ENCODE data around the gene NABP2.

The NABP2 gene

DNA sequence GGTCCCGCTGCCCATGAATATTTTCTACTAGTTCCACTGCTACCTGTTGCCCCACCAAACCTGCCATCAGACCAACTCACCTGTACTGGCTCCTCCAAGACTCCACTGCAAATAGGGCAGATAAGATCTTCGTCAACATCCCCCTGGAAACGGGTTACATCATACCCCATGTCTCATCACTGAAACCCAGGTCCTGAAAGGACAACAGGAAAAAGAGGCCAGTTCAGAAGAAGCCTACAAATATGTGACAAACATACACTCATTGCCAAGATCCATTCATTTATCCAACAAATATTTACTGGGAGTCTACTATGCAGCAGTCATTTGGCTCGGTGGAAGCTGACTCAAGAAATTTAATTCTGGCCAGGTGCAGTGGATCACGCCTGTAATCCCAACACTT, 10.3 kb upstream of the NABP2 start:
- DNase-seq (ENCODE audit: low read depth in 2 of 2): no peak

DNA sequence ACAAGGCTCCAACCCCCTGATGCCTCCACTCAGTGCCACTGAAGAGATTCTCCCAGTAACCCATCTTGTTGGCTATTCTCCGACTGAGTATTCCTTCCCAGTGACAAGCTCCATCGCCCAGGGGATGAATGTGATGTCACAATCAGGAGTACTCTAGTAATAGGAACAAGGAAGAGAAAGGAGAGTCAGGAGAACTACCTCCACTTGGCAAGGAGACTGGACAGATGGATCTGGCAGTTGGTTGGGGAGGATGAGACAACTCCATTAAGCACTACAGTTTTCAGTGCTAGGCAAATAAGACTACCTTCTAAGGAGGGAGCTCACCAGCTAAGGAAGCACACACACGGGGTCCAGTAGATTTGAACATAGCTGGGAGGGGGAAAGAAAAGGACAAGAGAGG, 7.7 kb upstream of the NABP2 start:
- no peak for DNase-seq (ENCODE audit: low read depth in 2 of 2)

DNA sequence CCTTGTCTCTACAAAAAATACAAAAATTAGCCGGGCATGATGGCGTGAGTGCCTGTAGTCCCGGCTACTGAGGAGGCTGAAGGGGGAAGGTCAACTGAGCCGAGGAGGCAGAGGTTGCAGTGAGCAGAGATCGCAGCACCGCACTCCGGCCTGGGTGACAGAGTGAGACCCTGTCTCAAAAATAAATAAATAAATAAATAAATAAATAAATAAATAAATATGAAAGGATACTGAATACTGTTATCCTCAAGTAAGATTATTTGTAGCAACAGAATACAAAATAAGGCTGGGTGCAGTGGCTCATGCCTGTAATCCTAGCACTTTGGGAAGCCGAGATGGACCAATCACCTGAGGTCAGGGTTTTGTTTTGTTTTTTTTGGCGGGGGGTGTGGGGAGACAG, 4.3 kb upstream of the NABP2 start:
- no peak for DNase-seq (ENCODE audit: low read depth in 2 of 2)

DNA sequence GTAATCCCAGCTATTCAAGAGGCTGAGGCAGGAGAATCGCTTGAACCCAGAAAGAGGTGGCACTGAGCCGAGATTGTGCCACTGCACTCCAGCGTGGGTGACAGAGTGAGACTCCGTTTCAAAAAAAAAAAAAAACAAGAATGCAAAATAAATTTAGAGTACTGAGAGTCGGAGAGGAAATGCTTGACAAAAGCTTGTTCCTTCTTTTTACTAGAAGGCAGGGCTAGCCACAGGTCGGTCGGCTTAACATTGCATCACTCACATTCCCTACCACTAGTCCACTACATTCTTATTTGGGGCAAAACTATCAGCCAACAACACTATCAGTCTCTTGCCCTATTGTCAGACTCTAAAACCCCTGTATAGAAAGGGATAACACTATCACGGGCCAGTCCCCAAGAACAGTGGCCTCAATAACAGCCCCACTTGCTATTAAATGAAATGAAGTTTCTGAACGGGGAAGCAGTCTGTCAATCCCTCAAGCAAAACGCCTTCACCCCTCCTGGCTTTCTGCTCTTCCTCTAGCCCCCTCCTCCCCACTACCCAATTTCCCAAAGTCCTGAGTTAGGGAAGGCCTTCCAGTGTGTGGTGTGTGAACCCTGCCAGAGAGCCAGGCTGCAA, 3.4 kb upstream of the NABP2 start:
- no peak for DNase-seq (ENCODE audit: low read depth in 2 of 2)

DNA sequence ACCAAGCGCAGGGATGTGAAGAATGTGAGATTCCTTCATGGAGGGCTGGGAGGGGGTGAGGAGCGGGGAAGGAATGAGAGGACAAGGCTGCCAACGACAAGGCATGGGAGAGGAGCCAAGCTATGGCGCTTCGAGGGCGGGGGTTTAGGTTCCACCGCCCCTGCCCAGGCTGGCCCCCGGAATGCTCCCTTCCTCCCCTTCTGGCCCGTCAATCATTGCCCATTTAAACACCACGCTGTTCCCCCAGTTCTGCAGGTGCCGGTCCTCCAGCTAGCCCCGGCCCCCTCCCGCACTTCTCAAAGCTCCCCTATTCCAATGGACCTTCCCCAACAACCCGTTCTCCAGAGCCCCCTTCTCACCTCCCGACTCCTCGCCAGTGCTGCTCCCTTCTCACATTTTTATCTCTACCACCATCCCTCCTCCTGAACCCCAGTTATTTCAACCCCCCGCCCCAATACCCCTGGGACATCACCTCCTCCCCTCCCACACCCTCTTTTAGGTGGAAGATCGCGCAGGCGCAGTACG, 2.8 kb upstream of the NABP2 start:
- DNase-seq (ENCODE audit: low read depth in 2 of 2): no peak

DNA sequence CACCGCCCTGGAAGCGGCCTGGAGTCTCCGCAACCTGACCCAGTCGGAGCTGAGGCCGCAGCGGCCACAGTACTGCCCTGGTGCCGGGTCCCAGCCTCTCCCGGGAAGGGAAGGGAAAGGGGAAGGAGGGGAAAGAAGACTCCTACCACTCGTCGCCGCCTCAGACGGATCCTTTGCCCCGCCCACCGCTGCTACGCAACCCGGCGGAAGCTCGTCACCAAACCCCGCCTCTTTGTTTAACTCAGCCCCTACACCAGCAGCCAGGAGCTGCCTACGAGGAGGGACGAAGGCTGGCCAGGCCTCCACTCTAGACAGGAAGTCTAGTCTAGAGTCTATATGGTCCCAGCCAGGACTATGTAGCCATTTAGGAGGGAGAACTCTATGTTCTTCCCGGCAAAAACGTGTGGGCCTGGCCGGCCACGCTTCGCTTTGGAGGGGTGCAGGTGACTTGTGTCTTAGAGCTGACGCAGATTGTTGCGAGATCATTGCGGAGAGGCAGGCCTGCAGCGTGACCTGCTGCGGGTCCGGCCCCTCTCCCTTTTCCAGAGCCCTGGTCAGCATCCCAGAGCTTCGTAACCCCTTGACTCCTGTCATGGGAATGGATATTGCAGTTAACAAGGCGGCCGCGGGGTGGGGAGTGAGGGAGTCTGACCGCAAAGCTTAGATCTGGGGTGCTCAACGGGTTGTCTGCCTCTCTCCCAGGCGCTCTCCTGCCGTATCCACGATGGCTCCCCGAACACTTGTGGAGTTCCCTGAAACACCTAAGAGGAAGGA, 2.2 kb upstream of the NABP2 start, which contains the start of gene RNF41:
RNF41 (minus strand) TSS at position 166 of the 774 bp plus-strand sequence. CDS start 7,875 bp downstream, outside the sequence.
- peak; percentile 82 to 87 for DNase-seq (ENCODE audit: low read depth in 2 of 2)

DNA sequence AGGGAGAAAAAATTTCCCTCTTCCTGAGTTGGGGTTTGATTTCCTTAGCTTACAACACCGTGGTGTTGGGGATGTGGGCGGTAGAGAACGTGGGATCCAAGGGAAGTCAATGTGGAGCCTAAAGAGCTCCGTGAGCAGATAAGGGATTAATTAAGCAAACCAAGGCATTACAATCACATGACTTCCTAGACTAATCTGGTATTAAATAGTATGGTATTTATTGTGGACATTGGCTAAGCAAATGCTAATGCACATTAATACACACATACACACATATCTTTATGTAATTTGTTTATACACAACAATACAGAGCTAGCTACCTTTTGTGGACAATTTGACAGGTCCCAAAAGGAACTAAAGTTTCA, 1.6 kb upstream of the NABP2 start:
- DNase-seq (ENCODE audit: low read depth in 2 of 2): no peak

DNA sequence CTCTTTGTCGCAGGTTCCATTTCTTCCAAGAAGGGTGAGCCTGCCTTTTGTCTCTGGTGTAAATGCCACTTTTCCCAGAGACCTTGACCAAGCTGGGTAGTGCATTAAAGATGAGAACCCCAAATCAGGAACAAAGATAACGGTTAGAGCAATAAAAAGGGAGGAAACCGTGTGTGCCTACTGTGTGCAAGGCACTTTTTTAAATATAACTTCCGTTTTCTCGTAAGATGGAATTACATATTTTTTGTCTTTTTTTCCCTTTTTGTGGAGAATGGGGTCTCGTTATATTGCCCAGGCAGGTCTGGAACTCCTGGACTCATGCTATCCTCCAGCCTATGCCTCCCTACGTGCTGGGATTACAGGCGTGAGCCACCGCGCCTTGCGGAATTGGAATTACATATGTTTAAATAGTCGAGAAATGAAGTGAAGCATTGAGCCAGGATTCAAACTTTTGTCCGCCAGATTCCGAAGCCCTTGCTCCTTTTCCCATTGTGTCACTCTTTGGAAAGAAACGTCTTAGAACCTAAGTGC, 506 bp upstream of the NABP2 start:
- no peak for DNase-seq (ENCODE audit: low read depth in 2 of 2)

DNA sequence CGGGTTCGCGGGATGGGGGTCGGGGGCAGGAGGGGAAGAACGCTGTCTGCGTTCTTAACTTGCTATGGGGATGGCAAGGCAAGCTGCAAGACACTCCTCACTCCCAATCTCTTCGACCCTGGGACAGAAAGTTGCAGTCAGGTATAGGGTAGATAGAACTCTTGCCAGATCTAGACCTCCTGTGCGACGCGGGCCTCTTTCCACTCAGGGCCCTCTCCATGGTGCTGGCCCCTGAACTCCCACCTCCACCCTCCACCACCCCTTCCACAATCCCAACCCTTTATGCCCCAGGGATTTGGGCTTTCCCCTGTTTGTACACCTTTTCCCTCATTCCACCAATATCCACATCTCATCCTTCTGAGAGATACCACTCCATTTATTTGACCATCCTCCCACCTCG, 812 bp downstream of the NABP2 start:
- DNase-seq (ENCODE audit: low read depth in 2 of 2): no peak

DNA sequence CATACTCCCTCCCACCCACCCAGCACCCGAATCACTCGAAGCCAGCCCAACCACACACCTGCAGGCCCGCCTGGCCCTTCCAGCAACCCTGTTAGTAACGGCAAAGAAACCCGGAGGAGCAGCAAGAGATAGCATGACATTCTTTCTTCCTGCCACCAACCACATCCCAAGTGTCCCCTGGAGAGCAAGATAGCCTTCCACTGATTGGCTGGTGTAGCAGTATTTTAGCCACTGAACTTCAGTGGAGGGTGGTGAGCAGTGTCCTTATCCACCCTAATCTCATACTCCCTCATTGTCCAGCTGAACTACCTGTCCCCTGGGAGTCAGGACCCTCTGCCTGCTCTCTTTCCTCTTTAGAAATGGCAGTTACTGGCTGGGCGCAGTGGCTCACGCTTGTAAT, 4.9 kb downstream of the NABP2 start:
- no peak for DNase-seq (ENCODE audit: low read depth in 2 of 2)

DNA sequence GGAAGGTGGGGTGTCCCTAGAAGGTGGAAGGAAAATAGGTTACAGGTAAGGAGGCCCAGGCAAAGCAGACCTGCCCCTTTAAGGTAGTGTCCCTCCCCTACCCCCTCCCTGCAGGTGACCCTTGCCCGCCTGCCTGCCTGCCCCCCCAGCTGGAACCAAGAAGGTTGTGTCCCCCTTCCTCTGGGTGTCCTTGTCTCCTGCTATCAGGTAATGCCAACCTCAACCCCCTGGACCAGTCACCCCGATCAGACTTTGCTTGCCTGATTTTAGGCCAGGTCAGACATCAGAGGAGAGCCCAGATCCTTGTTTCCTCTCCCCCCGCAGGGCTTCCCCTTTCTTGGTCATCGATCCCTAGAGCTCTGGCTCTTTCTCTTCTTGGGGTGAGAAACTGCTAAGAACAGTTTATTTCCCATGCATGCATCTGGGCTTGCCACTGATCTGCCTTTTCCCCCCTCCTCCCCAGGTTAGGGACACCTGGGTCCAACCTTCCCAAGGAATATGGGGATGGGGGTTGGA, 5.8 kb downstream of the NABP2 start, which contains the start of gene SLC39A5:
SLC39A5 (plus strand) TSS at position 136 of the 516 bp plus-strand sequence. CDS start 1,224 bp downstream, outside the sequence.
- no peak for DNase-seq (ENCODE audit: low read depth in 2 of 2)

DNA sequence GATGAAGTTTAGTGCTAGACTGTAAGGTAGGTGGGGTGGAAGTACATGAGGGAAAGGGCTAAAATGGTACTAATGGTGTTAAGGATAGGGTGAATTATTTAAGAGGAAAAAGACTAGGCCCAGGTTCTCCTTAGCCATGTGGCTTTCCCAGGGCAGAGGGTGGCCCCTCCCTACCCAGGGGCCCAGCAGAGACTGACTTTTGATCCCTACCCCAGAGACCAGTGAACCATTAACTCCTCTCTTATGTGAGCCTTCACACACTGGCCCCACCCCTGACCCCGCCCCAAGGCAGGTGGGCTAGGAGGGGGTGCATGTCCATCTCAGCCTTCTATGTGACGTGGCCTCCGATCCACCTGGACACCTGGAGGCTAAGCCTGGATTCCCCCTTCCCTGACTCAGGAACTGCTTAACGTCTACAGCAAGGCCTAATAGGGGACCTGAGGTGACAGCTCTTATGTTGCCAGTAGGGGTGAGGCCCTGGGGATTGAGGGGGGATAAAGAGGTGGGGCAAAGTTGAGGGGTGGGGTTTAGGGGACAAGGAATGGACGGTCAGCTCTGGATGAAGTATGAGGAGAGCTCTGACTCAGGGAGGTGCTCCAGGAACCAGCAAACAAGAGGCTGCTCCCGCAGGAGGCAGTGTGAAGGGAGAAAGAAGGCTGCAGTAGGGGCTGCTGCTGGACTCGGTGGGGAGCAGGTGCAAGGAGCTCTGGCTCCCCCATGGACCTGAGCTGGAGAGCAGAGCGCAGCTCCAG, 6.5 kb downstream of the NABP2 start:
- no peak for DNase-seq (ENCODE audit: low read depth in 2 of 2)

DNA sequence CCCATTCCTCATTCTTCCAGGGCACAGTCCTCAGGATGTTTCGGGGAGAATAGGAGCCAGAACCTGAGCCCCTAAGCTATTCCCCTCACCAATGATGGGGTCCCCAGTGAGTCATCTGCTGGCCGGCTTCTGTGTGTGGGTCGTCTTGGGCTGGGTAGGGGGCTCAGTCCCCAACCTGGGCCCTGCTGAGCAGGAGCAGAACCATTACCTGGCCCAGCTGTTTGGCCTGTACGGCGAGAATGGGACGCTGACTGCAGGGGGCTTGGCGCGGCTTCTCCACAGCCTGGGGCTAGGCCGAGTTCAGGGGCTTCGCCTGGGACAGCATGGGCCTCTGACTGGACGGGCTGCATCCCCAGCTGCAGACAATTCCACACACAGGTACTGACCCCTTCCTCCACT, 7.0 kb downstream of the NABP2 start:
- DNase-seq (ENCODE audit: low read depth in 2 of 2): no peak

DNA sequence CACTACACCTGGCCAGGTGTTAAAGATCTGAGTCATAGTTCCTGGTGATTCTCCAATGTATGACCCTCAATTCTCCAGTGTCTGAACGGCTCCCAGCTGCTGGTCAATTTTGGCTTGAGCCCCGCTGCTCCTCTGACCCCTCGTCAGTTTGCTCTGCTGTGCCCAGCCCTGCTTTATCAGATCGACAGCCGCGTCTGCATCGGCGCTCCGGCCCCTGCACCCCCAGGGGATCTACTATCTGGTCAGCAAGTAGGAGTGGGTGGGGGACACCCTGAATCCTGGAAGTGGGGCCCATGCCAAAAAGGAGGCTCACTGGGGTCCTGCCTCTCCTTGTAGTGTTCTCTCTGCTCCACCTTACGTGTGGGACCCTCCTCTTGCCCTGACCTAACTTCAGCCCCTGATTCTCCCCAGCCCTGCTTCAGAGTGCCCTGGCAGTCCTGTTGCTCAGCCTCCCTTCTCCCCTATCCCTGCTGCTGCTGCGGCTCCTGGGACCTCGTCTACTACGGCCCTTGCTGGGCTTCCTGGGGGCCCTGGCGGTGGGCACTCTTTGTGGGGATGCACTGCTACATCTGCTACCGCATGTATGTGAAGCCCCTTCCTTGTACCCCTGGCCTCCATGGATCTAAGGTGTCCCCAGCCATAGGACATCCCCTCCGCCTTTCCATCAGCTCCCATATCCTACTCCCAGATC, 10.7 kb downstream of the NABP2 start:
- no peak for DNase-seq (ENCODE audit: low read depth in 2 of 2)

DNA sequence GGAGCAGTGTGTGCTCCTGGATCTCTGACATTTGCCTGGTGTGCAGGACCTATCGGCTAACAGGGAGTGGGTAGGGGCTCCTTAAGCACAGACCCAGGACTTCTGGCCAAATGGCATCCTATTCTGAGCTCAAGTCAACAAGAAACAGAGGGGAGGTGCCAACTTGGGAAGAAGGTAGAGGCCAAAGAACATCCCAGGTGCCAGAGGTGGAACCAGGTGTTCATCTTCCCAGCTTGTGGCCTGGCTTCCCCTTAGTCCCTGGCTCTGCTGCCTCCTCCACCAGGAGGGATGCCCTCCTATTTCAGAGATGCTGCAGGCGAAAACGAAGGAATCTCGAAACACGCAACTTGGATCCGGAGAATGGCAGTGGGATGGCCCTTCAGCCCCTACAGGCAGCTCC, 11.9 kb downstream of the NABP2 start:
- no peak for DNase-seq (ENCODE audit: low read depth in 2 of 2)

DNA sequence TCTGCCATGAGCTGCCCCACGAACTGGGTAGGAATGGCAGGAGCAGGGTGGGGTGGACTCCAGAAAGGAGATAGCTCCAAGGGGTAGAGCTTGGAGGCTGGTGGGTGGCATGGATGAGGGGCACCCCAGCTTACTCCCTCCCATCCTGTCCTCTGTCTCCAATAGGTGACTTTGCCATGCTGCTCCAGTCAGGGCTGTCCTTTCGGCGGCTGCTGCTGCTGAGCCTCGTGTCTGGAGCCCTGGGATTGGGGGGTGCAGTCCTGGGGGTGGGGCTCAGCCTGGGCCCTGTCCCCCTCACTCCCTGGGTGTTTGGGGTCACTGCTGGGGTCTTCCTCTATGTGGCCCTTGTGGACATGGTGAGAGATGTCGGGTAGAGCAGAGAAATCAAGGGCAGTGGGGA, 12.8 kb downstream of the NABP2 start:
- DNase-seq (ENCODE audit: low read depth in 2 of 2): no peak

DNA sequence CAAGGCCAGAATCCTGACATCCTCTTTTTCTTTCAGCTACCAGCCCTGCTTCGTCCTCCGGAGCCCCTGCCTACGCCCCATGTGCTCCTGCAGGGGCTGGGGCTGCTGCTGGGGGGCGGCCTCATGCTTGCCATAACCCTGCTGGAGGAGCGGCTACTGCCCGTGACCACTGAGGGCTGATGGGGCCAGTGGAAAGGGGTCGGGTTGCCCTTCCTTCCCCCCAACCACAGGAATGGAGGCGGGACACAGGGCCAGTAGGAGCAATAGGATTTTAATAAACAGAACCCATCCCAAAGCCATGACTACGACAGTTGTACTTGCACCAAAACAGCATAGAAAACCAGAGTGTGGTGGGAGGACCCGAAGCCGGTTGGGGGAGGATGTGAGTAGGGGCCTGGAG, 13.4 kb downstream of the NABP2 start:
- DNase-seq (ENCODE audit: low read depth in 2 of 2): no peak

DNA sequence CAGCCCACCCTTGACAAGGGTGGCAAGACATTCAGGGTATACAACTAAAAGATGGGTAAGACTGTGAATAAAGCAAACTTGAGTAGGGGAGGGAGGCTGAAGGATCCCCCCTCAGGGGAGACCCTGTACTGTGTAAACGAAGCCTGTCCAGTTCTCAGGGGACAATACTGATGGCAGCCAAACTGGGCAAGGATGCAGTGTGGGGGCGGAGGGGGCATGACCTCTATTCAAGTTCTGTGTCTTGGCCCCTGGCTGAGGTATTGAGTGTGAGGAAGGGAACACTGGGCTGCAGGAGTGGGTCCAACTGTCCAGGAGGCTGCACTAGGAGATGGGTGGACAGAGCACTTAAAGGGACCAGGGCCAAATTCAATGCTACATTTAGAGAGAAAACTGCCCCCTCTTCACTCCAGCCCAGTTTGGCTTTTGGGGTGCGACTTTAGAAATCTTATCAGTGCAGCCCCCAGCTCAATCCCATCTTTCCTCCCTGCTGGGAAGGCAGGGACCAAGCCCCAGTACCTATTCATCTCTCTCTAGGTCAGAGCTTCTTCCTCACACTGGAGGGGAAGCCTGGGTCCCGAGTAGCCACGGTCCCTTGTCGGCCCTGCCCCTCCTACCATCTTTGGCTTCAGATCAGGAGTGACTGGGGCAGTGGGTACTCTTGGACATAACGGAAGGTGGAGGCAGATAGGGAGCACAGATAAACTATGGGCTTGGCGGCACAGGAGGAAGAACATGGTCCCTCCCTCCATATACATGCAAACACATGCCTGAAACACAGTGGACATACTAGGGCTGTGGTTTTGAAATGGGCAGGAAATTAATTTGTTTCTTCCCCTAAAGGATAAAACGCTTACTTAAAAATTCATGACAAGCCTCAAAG, 17.5 kb downstream of the NABP2 start:
- no peak for DNase-seq (ENCODE audit: low read depth in 2 of 2)

DNA sequence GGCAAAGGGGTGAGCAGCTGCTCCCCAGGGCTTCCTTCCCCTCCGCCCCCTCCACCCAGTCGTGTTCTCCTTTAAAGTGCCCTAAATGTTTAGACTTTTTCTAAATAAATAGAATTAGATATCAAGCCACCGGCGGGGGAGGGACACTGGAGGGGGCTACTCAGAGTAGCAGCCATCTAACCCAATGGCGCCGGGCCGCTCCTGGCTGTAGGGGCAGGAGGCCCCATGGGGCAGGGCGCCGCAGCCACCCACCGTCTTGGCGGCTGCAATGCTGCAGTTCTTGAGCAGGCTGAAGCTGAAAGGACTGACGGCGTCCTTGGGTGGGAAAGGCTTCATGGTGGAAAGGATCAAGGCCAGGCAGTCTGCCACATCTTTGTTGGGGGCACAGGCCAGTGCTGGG, 18.8 kb downstream of the NABP2 start:
- DNase-seq (ENCODE audit: low read depth in 2 of 2): no peak

DNA sequence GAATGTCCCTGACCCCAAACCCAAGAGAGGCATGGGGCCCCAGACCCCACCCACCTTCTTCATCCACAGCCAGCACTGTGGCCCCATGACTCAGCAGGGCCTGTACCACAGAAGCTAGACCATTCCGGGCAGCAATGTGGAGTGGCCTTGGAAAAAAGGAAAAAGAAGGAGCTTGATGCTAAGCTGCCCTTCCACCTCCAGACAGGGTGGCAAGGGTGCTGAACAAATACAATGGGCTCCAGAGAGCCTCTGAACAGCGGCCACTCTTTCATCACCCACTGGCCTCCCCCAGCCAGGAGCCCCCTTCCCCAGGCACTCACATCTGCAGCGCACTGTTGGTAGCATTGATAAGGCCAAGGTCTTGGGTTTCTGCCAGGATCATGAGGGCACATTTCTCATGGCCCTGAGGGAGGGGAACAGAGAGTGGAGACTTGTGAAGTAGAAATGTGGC, 19.6 kb downstream of the NABP2 start:
- no peak for DNase-seq (ENCODE audit: low read depth in 2 of 2)
